NCI-H2107 (cell line): ENCODE measurements around the gene PRELID2.
"Not testable (repeated sequence)": the region's sequence is repeated elsewhere in the genome, so short reads cannot be mapped to it uniquely, and the experiment has no call there.

Source experiments
- DNase-seq: peaks from one replicate; lab custom pipeline; 2025; lab: John Stamatoyannopoulos, UW

Gene PRELID2

DNA sequence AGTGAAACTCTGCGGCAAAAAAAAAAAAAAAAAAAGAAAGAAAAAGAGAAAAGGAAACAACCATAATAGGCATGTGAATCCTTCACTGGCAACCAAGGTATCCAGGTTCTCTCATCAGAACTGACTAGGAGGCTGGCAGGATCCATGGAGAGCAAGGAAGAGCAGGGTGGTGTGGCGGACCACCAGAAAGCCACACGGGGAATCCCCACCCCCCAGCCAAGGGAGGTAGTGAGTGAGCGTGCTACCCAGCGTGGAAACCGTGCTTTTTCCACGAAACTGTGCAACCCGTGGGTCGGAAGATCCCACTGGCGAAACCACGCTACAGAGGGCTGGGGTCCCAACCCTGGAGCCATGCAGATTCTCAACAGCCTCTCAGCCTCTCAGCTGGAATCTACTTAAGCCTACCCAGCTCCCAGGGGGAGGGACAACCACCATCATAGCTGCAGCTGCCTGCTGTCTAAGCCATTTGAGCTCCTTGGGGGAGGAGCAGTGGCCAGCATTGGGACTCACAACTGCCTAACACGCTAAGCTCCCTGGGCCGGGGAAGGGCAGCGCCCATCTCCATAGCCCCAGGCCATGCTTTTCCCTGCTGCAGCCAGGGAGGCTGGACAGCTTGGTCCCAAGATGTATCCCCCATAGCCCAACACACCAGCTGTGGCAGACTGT, 91.6 kb downstream of the PRELID2 start:
- no peak for DNase-seq

DNA sequence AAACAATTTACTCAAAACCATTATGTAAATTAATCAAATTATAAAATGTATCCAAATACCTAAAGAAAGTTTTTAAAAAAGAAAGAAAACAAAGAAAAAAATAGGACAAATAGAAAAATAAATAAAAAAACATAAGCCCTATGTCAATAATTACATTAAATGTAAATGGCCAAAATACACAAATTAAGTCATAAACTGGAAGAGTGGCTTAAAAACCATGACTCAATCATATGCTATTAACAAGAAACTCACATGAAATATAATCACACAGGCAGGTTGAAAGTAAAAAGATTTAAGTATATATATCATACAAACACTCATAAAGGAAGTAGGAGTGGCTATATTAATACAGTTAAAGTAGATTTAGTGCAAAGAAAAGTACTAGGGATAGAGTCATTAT, 95.3 kb downstream of the PRELID2 start:
- no peak for DNase-seq

DNA sequence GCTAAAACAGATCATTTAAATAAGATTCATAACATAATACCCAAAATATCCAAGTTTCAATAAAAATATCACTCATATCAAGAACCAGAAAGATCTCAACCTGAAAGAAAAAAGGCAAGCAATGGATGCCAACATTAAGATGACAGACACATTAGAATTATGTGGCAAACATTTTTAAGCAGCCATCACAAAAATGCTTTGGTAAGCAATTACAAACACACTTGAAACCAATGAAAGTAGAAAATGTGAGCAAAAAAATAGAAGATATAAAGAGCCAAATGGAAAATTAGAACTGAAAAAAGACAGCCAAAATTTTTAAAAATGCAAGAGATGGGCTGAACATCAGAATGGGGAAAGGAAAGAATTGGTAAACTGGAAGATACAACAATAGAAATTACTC, 96.9 kb downstream of the PRELID2 start:
- DNase-seq, result no peak

DNA sequence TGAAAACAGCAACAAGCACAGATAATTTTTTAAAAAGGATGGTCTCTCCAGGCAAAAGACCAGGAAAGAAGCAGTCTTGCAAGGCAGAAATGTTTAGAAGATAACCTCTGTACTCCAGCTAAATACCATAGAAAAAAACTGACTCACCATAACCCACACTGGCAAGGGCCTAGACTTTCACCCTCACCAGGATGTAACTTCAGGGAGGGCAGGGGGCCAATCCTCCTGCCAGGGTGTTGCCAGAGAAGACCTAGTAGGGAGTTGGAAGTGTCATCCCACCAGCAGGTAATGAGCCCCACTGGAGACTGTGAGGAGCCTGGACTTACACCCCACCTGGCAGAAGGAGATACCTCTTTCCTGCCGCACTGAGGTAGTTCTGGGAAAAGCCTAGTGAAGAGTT, 97.6 kb downstream of the PRELID2 start:
- DNase-seq, result no peak

DNA sequence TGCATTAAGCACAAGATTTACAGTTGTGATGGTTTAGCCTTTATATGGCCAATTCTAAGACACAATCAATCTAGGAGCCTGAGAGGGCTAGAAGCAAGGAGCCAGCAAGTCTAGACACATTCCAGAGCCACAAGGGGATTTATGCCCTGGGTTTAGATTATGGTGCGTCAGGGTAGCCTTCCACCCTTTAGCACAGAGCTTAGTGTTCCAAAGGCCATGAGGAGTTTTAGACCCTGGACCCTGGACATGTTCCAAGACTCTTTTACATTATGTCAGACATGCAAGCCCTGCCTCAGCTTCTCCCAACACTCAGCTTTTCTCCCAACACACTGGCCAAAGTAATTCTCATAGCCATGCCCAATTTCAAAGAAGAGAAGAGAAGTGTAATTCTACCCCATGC, 105.2 kb downstream of the PRELID2 start:
- DNase-seq, result not testable (repeated sequence)

DNA sequence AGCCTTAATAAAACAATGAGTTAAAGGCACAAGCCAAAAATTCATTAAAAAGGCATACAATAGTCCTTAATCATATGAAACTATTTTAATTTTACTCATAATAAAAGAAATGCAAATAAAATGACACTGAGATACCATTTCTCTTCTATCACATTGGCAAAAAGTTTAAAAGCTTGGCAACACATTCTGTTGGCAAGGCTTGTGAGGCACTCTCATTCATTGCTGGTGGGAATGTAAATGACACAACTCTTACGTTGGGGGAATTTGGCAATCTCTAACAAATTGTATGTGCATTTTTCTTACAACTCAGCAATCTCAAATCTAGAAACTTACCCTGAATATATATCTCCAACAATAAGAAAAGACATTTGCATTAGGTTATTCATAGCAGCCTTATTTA, 111.6 kb downstream of the PRELID2 start:
- no peak for DNase-seq

DNA sequence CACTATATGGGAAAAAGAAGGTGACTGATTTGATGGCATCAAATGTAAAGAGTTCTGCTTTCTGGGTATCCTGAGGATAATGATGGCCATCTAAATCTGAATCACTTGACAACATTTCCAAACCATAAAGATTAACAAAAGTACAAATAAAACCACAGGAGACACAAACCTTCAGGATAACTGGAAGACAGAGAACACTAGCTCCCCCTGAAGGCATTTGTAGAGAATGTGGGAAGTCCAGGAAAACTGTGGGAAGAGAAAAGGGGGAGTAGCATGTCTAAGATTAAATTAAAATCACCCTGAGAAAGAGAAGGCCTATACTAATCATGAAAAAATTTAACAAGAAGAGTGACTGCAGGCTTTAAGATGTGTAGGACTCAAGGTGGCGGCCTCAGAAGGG, 116.2 kb downstream of the PRELID2 start:
- DNase-seq, result no peak

DNA sequence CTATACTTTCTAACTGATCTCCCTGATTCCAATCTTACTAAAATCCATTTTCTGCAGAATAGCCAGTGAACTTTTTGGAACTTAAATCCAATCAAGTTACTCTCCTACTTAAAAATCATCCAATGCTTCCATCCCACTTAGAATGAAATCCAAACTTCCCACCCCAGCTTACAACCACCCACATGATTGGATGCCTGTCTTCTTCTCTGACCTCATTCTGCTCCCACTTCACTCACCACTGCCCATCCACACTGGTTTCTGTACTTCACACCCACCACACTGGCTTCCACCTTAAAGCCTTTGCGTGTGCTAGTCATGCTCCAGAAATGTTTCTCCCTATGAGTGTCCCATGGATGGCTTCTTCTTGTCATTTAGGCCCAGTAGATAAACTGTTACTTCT, 119.7 kb downstream of the PRELID2 start:
- no peak for DNase-seq

DNA sequence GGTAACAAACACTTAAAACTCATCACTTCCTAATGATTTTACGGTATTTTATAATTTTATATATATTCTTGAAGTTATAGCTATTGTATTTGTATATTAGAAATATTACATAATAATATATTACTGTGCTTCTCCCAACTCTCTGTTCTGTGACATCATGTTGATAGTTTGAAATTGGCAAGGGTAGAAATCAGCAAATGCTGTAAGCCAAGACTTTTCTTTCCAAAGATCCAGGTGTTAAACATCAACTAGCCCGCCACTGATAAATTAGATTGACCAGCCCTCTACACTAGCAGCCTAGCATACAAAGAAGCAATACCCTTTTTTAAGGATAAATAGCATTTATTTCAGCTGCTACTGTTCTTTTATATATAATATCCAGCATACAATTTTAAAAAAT, 122.9 kb downstream of the PRELID2 start:
- no peak for DNase-seq

DNA sequence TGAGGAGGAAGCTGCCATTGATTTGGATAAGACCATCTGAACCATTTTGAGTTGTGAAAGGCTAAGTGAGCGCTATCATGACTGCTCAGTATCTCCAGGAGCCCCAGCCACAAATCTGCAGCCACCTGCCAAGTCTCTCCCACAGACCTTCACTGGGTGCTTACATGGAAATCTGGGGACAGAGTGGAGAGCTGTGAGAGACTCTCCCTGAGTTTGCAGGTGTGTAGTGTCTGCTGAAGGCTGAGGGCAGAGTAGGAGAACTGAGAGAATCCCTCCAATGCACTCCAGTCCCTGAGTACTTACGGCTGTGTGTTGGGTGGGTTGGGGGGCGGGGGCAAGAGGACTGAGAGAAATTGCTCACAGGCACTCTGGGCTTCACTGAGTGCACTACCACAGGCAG, 123.7 kb downstream of the PRELID2 start:
- DNase-seq, result no peak
